Liver (tissue), 3 donors: ENCODE measurements around the gene EPHB6.

Experiments used
- ATF3 ChIP-seq: IDR thresholded peaks from 2 replicates; pipeline ENCODE4 v1.6.1; 2016; ENCODE audit warnings: antibody characterized with exemption
- GABPA ChIP-seq, 2 donors: IDR thresholded peaks in 1 of 2; conservative IDR thresholded peaks in 1 of 2; 2 replicates each; pipeline ENCODE4 v1.6.1; 2016; ENCODE audit warnings: antibody characterized with exemption in 2 of 2, mild to moderate bottlenecking in 1 of 2, moderate library complexity in 1 of 2
- JUND ChIP-seq, 2 donors: IDR thresholded peaks; 2 replicates each; pipeline ENCODE4 v1.6.1; 2016; ENCODE audit warnings: antibody characterized with exemption in 2 of 2
- RAD21 ChIP-seq, 2 donors: IDR thresholded peaks; 2 replicates each; pipeline ENCODE4 v1.6.1; 2016; ENCODE audit warnings: antibody characterized with exemption in 2 of 2, mild to moderate bottlenecking in 2 of 2
- REST ChIP-seq: IDR thresholded peaks from 2 replicates; pipeline ENCODE4 v1.6.1; 2016; ENCODE audit warnings: antibody characterized with exemption, mild to moderate bottlenecking
- TF ChIP-seq, protein P1 (sequence below): fragments of 150-350 bp; IDR thresholded peaks from 2 replicates; pipeline ENCODE4 v1.5.1; 2017; ENCODE audit warnings: improper control_type of control experiment, low read depth, low read length; ENCODE audit not compliant: missing input control
- TF ChIP-seq, protein P2 (sequence below): IDR thresholded peaks from 2 replicates; pipeline ENCODE4 v1.6.1; 2016; ENCODE audit warnings: antibody characterized with exemption
- TF ChIP-seq, protein P3 (sequence below): IDR thresholded peaks from 2 replicates; pipeline ENCODE4 v1.6.1; 2016; ENCODE audit warnings: antibody characterized with exemption
- donor health status: healthy.
- donor health status: healthy.

GRCh38 chr7:142883145-142883544 is 28.3 kb downstream of the EPHB6 start:
- TF ChIP-seq REST (no peak), JUND (IDR thresholded peaks at IDR 0.05) (no peak), GABPA (IDR thresholded peaks at IDR 0.05 in 1 of 2, conservative IDR thresholded peaks at IDR 0.05 in 1 of 2) (no peak), ATF3 (no peak), RAD21 (IDR thresholded peaks at IDR 0.05) (no peak)
- TF ChIP-seq, protein P1, sequence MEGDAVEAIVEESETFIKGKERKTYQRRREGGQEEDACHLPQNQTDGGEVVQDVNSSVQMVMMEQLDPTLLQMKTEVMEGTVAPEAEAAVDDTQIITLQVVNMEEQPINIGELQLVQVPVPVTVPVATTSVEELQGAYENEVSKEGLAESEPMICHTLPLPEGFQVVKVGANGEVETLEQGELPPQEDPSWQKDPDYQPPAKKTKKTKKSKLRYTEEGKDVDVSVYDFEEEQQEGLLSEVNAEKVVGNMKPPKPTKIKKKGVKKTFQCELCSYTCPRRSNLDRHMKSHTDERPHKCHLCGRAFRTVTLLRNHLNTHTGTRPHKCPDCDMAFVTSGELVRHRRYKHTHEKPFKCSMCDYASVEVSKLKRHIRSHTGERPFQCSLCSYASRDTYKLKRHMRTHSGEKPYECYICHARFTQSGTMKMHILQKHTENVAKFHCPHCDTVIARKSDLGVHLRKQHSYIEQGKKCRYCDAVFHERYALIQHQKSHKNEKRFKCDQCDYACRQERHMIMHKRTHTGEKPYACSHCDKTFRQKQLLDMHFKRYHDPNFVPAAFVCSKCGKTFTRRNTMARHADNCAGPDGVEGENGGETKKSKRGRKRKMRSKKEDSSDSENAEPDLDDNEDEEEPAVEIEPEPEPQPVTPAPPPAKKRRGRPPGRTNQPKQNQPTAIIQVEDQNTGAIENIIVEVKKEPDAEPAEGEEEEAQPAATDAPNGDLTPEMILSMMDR = no peak
- TF ChIP-seq, protein P2, sequence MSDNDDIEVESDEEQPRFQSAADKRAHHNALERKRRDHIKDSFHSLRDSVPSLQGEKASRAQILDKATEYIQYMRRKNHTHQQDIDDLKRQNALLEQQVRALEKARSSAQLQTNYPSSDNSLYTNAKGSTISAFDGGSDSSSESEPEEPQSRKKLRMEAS = no peak
- TF ChIP-seq, protein P3, sequence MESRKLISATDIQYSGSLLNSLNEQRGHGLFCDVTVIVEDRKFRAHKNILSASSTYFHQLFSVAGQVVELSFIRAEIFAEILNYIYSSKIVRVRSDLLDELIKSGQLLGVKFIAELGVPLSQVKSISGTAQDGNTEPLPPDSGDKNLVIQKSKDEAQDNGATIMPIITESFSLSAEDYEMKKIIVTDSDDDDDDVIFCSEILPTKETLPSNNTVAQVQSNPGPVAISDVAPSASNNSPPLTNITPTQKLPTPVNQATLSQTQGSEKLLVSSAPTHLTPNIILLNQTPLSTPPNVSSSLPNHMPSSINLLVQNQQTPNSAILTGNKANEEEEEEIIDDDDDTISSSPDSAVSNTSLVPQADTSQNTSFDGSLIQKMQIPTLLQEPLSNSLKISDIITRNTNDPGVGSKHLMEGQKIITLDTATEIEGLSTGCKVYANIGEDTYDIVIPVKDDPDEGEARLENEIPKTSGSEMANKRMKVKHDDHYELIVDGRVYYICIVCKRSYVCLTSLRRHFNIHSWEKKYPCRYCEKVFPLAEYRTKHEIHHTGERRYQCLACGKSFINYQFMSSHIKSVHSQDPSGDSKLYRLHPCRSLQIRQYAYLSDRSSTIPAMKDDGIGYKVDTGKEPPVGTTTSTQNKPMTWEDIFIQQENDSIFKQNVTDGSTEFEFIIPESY = no peak
